Transverse colon (tissue), 4 donors: ENCODE measurements around the gene SRSF9. TPM values are rescaled to one million over a fixed set of nuclear protein-coding genes. Genes with fewer than 3 reads are reported as not detected.

Experiments
- DNase-seq: peaks from one replicate; pipeline ENCODE4 v3.0.0-alpha.2; 2019
- H3K27ac ChIP-seq, 4 donors: fragments of 200-600 bp; sonication (generic); 2 replicates each; pipeline ENCODE4 v1.5.1; 2016 to 2018; ENCODE audit warnings: inconsistent platforms in 4 of 4
- H3K27me3 ChIP-seq: fragments of 200-600 bp; sonication (generic); 2 replicates; pipeline ENCODE4 v1.5.1; 2017; ENCODE audit warnings: inconsistent platforms
- H3K36me3 ChIP-seq, 4 donors: fragments of 200-600 bp; sonication (generic); 2 replicates each; pipeline ENCODE4 v1.5.1; 2017 to 2019; ENCODE audit warnings: inconsistent platforms in 4 of 4
- H3K4me1 ChIP-seq, 4 donors: fragments of 200-600 bp; sonication (generic); 2 replicates each; pipeline ENCODE4 v1.5.1; 2017 to 2020; ENCODE audit warnings: inconsistent platforms in 4 of 4
- H3K4me3 ChIP-seq, 4 donors: fragments of 200-600 bp; sonication (generic); 1 replicate in 1 of 4; 2 replicates in 3 of 4; pipeline versions ENCODE4 v1.5.1 to v1.6.1; 2017 to 2019; ENCODE audit warnings: inconsistent platforms in 4 of 4
- H3K9me3 ChIP-seq, 2 donors: fragments of 200-600 bp; sonication (generic); 2 replicates each; pipeline ENCODE4 v1.5.1; 2017 to 2019; ENCODE audit warnings: inconsistent platforms in 2 of 2
- EP300 ChIP-seq: sonication (generic); formaldehyde crosslinking; IDR thresholded peaks from one replicate; pipeline ENCODE4 v1.6.1; 2017; ENCODE audit warnings: antibody characterized with exemption, low read depth
- POLR2A ChIP-seq: fragments of 450-650 bp; IDR thresholded peaks from one replicate; pipeline ENCODE4 v1.6.1; 2016; ENCODE audit warnings: antibody characterized with exemption, mild to moderate bottlenecking, moderate library complexity
- POLR2AphosphoS5 ChIP-seq, 3 donors: sonication (generic); formaldehyde crosslinking; IDR thresholded peaks; one replicate each; pipeline ENCODE4 v1.6.1; 2016; ENCODE audit warnings: antibody characterized with exemption in 3 of 3
- WGBS, 2 donors: methylation state at CpG; one replicate each; pipeline ENCODE4 v1.1.5; 2018; ENCODE audit warnings: low coverage in 1 of 2; 5-methylcytosine and 5-hydroxymethylcytosine counted together
- in situ Hi-C, 4 donors: fragments of 200-750 bp; cut with MboI; loops; one replicate each; pipeline versions ENCODE4 v1.15.0 to v1.15.1; 2017; ENCODE audit warnings: low sequenced_read_pairs in 3 of 4, low pct_ligation_motif_present in 1 of 4, low pct_unique_long_range_greater_than_20kb in 1 of 4
- intact Hi-C: fragments of 100-400 bp; cut with DNase I; formaldehyde crosslinking; loops from one replicate; pipeline ENCODE4 v1.15.1; 2023; ENCODE audit warnings: low total_unique reads
- total RNA-seq, 4 donors: library from RNA; depleted of rRNA; stranded (reverse); fragments of >200 nt; gene quantifications; one replicate each; pipeline ENCODE4 v1.1.0, GENCODE V29; 2016
- TF ChIP-seq, protein P1 (sequence below), 5 experiments: fragments of 200-600 bp in 3 of 5; fragments of 450-650 bp in 2 of 5; sonication (generic) in 3 of 5; IDR thresholded peaks; 1 replicate in 2 of 5; 2 replicates in 3 of 5; pipeline ENCODE4 v1.5.1; 2016 to 2017; ENCODE audit warnings: antibody characterized with exemption in 5 of 5, inconsistent platforms in 3 of 5, mild to moderate bottlenecking in 2 of 5, moderate library complexity in 1 of 5

SRSF9 gene
- total RNA-seq, 4 donors from 2014 or later = 33.7 to 93.8 (median 64.5) TPM

DNA sequence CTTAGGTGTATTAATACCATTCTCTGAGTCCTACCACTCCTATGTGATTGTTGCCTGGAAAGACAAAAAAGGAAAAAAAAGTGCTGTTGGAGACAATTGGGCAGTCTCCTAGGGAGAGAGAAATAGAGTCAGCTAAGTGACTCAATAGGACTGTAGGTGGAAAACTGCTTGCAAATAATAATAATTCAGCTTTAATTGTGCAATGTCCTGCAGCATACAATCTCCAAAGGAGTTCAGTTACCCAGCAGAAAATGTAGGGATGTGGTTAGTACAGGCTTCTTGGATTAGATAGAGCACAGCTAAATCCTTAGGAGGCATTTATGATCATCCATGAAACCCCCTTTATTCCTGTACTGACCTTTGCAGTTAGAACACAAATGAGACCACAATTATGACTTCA is 3.0 kb upstream of the SRSF9 start:
- H3K4me1 ChIP-seq = peaks cover 0 to 29% (median 16%) of the 10 kb centered on the region in 4 donors
- H3K9me3 ChIP-seq = no peaks in the 10 kb centered on the region
- no peak overlapping the region for H3K4me3 ChIP-seq
- in situ Hi-C loops (no loop called here), intact Hi-C loops (no loop called here)
- H3K27me3 ChIP-seq = no peaks in the 10 kb centered on the region
- no peak for DNase-seq
- no peaks in the 10 kb centered on the region for H3K36me3 ChIP-seq
- H3K27ac ChIP-seq = no peak overlapping the region
- TF ChIP-seq, protein P1, sequence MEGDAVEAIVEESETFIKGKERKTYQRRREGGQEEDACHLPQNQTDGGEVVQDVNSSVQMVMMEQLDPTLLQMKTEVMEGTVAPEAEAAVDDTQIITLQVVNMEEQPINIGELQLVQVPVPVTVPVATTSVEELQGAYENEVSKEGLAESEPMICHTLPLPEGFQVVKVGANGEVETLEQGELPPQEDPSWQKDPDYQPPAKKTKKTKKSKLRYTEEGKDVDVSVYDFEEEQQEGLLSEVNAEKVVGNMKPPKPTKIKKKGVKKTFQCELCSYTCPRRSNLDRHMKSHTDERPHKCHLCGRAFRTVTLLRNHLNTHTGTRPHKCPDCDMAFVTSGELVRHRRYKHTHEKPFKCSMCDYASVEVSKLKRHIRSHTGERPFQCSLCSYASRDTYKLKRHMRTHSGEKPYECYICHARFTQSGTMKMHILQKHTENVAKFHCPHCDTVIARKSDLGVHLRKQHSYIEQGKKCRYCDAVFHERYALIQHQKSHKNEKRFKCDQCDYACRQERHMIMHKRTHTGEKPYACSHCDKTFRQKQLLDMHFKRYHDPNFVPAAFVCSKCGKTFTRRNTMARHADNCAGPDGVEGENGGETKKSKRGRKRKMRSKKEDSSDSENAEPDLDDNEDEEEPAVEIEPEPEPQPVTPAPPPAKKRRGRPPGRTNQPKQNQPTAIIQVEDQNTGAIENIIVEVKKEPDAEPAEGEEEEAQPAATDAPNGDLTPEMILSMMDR (IDR thresholded peaks at IDR 0.05) = no peak
- TF ChIP-seq POLR2AphosphoS5 (IDR thresholded peaks at IDR 0.05) (no peak), EP300 (no peak)

DNA sequence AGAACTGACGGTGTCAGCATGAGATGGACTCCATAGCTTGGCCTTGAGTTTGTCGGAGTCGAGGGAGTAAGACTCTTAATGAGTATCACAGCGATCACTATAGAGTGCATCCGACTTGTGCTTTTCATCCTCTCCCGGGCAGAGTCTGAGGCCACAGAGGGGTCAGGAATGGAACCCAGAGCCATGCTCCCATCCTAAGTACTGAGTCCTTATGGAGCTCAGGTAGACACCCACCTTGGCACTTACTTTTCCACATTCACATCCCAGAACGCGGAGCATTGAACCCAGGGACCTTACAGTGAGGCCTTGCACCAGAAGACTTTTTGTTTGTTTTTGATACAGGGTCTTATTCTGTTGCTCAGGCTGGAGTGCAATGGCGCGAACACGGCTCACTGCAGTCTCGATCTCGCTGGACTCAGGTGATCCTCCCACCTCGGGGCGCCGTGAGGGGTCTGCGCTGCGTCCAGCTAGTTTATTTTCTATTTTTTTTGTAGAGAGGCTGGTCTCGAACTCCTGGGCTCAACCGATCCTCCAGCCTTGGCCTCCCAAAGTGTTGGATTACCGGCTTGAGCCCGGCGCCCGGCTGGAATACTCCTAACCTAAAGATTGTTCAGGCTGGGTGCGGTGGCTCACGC is 719 bp upstream of the SRSF9 start:
- DNase-seq = no peak
- Histone ChIP-seq H3K36me3 (peaks cover 0 to 5% (median 2%) of the 10 kb centered on the region in 4 donors), H3K27ac (peak overlapping the region; percentile 94 to 97 (median 96)), H3K4me3 (peak overlapping the region; percentile 85 to 98 (median 94)), H3K4me1 (peaks cover 0 to 45% (median 20%) of the 10 kb centered on the region in 4 donors), H3K9me3 (no peaks in the 10 kb centered on the region), H3K27me3 (no peaks in the 10 kb centered on the region)
- intact Hi-C loops = no loop called here
- WGBS, 2 donors = 72% methylated on average over 26 of the region's 26 CpGs; no CpG with 5 or more reads in 1 of the 2 donors
- in situ Hi-C loops = no loop called here
- TF ChIP-seq, protein P1 (IDR thresholded peaks at IDR 0.05) = no peak
- TF ChIP-seq POLR2AphosphoS5 (IDR thresholded peaks at IDR 0.05) (no peak), EP300 (no peak), POLR2A (no peak)

DNA sequence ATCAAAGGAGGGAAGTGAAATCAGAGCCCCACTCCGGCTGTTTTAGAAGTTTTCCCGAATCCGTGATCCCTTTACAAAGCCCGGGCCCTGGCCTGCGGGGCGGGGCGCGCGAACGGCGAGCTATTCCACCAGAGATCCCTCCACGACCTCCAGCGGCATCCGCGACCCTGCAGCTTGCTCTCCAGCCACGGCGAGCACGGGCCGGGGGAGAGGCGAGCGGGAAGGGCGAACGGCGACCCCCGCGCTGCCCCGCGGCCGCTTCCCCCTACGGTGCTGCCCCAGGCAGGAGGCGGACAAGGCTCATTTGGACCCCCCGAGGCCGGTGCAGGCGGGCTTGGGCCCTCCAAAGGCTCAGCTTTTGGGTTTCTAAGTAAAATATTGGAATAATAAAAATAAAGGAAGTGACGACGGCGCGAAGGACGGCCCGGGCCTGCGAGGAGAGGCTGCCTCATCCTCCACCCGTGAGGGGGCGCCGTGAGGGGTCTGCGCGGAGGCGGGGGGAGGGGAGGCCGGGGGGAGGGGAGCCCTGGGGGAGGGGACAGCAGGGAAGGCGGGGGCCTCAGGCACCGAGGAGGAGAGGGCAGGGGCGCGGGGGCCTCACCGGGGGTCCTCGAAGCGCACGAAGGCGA is 613 bp downstream of the SRSF9 start:
- peaks cover 0 to 18% (median 9%) of the 10 kb centered on the region in 4 donors for H3K36me3 ChIP-seq
- peak overlapping the region; percentile 94 to 97 (median 96) for H3K27ac ChIP-seq
- in situ Hi-C loops (no loop called here), intact Hi-C loops (no loop called here)
- H3K4me3 ChIP-seq = peak overlapping the region; percentile 85 to 98 (median 94)
- 4% methylated on average over 20 of the region's 57 CpGs; no CpG with 5 or more reads in 1 of the 2 donors for WGBS, 2 donors
- DNase-seq = peak; percentile 36
- H3K4me1 ChIP-seq = peaks cover 0 to 39% (median 20%) of the 10 kb centered on the region in 4 donors
- no peaks in the 10 kb centered on the region for H3K27me3 ChIP-seq
- H3K9me3 ChIP-seq = no peaks in the 10 kb centered on the region
- TF ChIP-seq POLR2A (no peak), EP300 (no peak), POLR2AphosphoS5 (IDR thresholded peaks at IDR 0.05) (no peak)
- TF ChIP-seq, protein P1 (IDR thresholded peaks at IDR 0.05) = no peak

DNA sequence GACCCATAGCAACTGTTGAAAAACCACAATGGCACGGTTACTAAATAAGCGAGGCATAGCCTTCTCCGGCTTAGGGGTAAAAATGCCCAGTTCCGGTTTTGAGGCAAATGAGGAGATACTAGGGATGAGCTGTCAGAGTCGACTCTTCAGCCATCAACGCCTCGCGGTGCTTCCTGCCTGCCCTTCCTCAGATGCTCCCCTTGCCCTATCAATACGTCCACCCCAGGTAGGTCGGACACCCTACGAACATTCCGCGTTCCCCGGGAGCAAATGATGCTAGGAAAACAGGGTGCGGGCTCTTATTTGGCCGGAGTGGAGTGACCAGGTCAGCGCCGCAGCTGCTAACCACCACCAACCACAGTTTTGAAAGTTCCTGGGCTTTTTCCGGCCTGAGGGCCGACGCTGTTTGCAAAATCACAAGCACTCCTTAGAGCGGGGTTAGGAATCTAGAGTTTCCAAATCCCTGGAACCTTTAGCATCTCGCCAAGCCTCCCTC is 1.2 kb downstream of the SRSF9 start:
- Histone ChIP-seq H3K27ac (peak overlapping the region; percentile 94 to 97 (median 96)), H3K4me1 (peaks cover 0 to 39% (median 20%) of the 10 kb centered on the region in 4 donors), H3K36me3 (peaks cover 0 to 24% (median 11%) of the 10 kb centered on the region in 4 donors), H3K4me3 (peak overlapping the region; percentile 85 to 98 (median 94)), H3K9me3 (no peaks in the 10 kb centered on the region), H3K27me3 (no peaks in the 10 kb centered on the region)
- TF ChIP-seq EP300 (no peak), POLR2A (no peak), POLR2AphosphoS5 (IDR thresholded peaks at IDR 0.05) (no peak)
- TF ChIP-seq, protein P1 (IDR thresholded peaks at IDR 0.05) = no peak
- peak; percentile 43 for DNase-seq
- intact Hi-C loops (no loop called here), in situ Hi-C loops (no loop called here)
- WGBS, 2 donors = 0 to 2% methylated on average over 1 to 23 of the region's 23 CpGs
